Measurements from ENCODE around the gene CYP27C1. TPM values are rescaled to one million over a fixed set of nuclear protein-coding genes. Genes with fewer than 3 reads are reported as not detected.

The CYP27C1 gene
- total and polyA plus RNA-seq, 9 of the 15 experiments (the other 6 are each of a cell fraction or from before 2014, with no cell fraction given) = not detected

GRCh38 chr2:127226520-127227263 is 6.6 kb upstream of the CYP27C1 start:
- peak; percentile 32 for FAIRE-seq
- Histone ChIP-seq H3K4me3 (no peak overlapping the region), H3K9ac (ENCODE audit: insufficient read depth in 1 of 2, low read depth in 2 of 2, low read length in 2 of 2) (no peak overlapping the region), H3K9me3 (replicated peaks; ENCODE audit: control insufficient read depth, insufficient read depth, low read depth, low read length) (no peaks in the 10 kb centered on the region), H2AFZ (ENCODE audit: low read depth, low read length) (no peak overlapping the region), H3K4me1 (replicated peaks in 1 of 2; ENCODE audit: control insufficient read depth in 2 of 2, insufficient read depth in 2 of 2, low read length in 2 of 2) (no peaks in the 10 kb centered on the region; a peak in 1 of 5 replicates), H3K27ac (ENCODE audit: extremely low read depth, low read depth, low read length) (no peak overlapping the region), H3K4me2 (ENCODE audit: insufficient read depth, low read length) (no peak overlapping the region; the same call in 1 of the 2 replicates), H3K36me3 (ENCODE audit: control insufficient read depth, insufficient read depth, low read length) (no peaks in the 10 kb centered on the region), H3K27me3 (ENCODE audit: control insufficient read depth in 2 of 2, insufficient read depth in 2 of 2, low read length in 2 of 2) (peaks cover 27 to 65% of the 10 kb centered on the region in 2 experiments), H3K9me1 (ENCODE audit: control insufficient read depth, insufficient read depth, low read length) (no peaks in the 10 kb centered on the region), H3K79me2 (ENCODE audit: control insufficient read depth, insufficient read depth, low read length) (no peaks in the 10 kb centered on the region), H4K20me1 (replicated peaks; ENCODE audit: control insufficient read depth, insufficient read depth, low read length) (no peaks in the 10 kb centered on the region)
- 1% methylated on average over 10 of the region's 10 CpGs for WGBS (ENCODE audit: insufficient coverage, low coverage, missing lambda C conversion rate)
- no TSS peak for BruUV-seq (replicated peaks)
- DNase-seq (ENCODE audit: extremely low read depth in 1 of 4, low spot score in 3 of 4) = peak in 1 of 4 experiments; percentile 14
- ATAC-seq = peak; percentile 61
- intact Hi-C loops (cut with micrococcal nuclease) (no loop called here), in situ Hi-C loops (cut with MboI) (no loop called here)
- CTCF ChIA-PET (ENCODE audit: low intra/inter-chr PET ratio) = interaction anchor here (0.6 kb wide), 1 partner anchor 251 kb away, joined by 3 read pairs; no protein-coding TSS in a partner anchor
- POLR2A ChIA-PET = no interaction called here
- TF ChIP-seq MCM3 (IDR thresholded peaks at IDR 0.05) (no peak), FOXA3 (CRISPR knock-in tag; conservative IDR thresholded peaks at IDR 0.05 in 1 of 2, IDR thresholded peaks at IDR 0.05 in 1 of 2) (peak in 1 of 2 experiments; percentile 47; a peak in 1 of 4 replicates), POLR3A (IDR thresholded peaks at IDR 0.05; ENCODE audit: borderline replicate concordance, extremely low read depth, insufficient read depth, insufficient read length) (no peak), FIP1L1 (IDR thresholded peaks at IDR 0.05; ENCODE audit: low read depth, low read length, poor library complexity, severe bottlenecking) (no peak), DDX20 (tag; IDR thresholded peaks at IDR 0.05; ENCODE audit: low read depth) (no peak), CEBPG (CRISPR knock-in tag; IDR thresholded peaks at IDR 0.05) (no peak), CEBPG (tag; conservative IDR thresholded peaks at IDR 0.05 in 1 of 2, IDR thresholded peaks at IDR 0.05 in 1 of 2) (no peak), JUND (IDR thresholded peaks at IDR 0.05; ENCODE audit: borderline replicate concordance, low read depth, low read length) (peak; percentile 39; the same call in 1 of the 2 replicates), JUND (tag; IDR thresholded peaks at IDR 0.05; ENCODE audit: borderline replicate concordance, low read depth, low read length) (no peak), FOXK2 (conservative IDR thresholded peaks at IDR 0.05 in 1 of 2, IDR thresholded peaks at IDR 0.05 in 1 of 2; ENCODE audit: low read depth in 2 of 2) (peak; percentile 55 to 73; a peak in 3 of 4 replicates), MEIS2 (IDR thresholded peaks at IDR 0.05; ENCODE audit: partially characterized antibody) (peak; percentile 30), ZNF764 (CRISPR knock-in tag; IDR thresholded peaks at IDR 0.05; ENCODE audit: low read depth) (no peak), FOSL1 (tag; conservative IDR thresholded peaks at IDR 0.05) (peak; percentile 56), RFX5 (IDR thresholded peaks at IDR 0.05; ENCODE audit: low read depth, low read length) (no peak), KDM5B (IDR thresholded peaks at IDR 0.05; ENCODE audit: insufficient replicate concordance, low read depth, low read length) (no peak), ZNF785 (CRISPR knock-in tag; IDR thresholded peaks at IDR 0.05) (no peak), NCOA6 (IDR thresholded peaks at IDR 0.05) (no peak), NR2C1 (IDR thresholded peaks at IDR 0.05) (no peak), NR2C1 (tag; IDR thresholded peaks at IDR 0.05) (no peak)
- TF ChIP-seq, protein P1, sequence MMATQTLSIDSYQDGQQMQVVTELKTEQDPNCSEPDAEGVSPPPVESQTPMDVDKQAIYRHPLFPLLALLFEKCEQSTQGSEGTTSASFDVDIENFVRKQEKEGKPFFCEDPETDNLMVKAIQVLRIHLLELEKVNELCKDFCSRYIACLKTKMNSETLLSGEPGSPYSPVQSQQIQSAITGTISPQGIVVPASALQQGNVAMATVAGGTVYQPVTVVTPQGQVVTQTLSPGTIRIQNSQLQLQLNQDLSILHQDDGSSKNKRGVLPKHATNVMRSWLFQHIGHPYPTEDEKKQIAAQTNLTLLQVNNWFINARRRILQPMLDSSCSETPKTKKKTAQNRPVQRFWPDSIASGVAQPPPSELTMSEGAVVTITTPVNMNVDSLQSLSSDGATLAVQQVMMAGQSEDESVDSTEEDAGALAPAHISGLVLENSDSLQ (IDR thresholded peaks at IDR 0.05) = peak; percentile 7; the same call in 1 of the 2 replicates
- TF ChIP-seq, protein P2, sequence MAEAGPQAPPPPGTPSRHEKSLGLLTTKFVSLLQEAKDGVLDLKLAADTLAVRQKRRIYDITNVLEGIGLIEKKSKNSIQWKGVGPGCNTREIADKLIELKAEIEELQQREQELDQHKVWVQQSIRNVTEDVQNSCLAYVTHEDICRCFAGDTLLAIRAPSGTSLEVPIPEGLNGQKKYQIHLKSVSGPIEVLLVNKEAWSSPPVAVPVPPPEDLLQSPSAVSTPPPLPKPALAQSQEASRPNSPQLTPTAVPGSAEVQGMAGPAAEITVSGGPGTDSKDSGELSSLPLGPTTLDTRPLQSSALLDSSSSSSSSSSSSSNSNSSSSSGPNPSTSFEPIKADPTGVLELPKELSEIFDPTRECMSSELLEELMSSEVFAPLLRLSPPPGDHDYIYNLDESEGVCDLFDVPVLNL (CRISPR knock-in tag; IDR thresholded peaks at IDR 0.05; ENCODE audit: low read depth) = no peak
